ENCODE data around the gene CCNYL1. TPM values are rescaled to one million over a fixed set of nuclear protein-coding genes. Genes with fewer than 3 reads are reported as not detected.

The CCNYL1 gene
- total and polyA plus RNA-seq, 2 donors from 2014 or later: 6.7 to 14.6 TPM

DNA sequence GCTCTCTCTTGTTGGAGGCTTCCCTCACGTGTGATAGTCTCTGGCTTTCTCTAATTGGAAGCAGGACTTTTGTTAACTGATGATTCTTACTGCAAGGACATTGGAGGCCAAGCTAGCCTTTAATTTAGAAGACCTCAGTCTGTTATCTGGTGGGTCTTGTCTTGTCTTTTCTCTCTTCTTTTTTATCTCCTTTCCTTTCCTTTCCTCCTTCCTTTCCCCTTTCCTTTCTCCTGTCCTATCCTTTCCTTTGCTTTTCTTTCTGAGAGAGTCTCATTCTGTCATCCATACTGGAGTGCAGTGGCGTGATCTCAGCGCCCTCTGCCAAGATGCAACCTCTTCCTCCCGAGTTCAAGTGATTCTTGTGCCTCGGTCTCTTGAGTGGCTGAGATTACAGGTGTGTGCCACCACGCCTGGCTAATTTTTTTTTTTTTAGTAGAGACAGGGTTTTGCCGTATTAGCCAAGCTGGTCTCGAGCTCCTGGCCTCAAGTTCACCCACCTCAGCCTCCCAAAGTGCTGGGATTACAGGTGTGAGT is 18.1 kb downstream of the CCNYL1 start:
- no peak overlapping the region for H3K9ac ChIP-seq (ENCODE audit: low read length in 3 of 3)
- H3K4me1 ChIP-seq (ENCODE audit: control insufficient read depth in 2 of 3, insufficient read depth in 2 of 3, low read depth in 1 of 3, low read length in 3 of 3): peaks cover 0 to 7% (median 0%) of the 10 kb centered on the region in 3 donors
- intact Hi-C loops (cut with DNase I): no loop called here
- DNase-seq (no peak), FAIRE-seq (no peak)
- H3K27ac ChIP-seq (ENCODE audit: low read depth in 2 of 2, low read length in 2 of 2): no peak overlapping the region
- H3K4me3 ChIP-seq (ENCODE audit: low read length in 3 of 3): no peak overlapping the region
- TF ChIP-seq CTCF (IDR thresholded peaks at IDR 0.05; ENCODE audit: borderline replicate concordance, extremely low read depth, insufficient read depth): no peak
- H3K36me3 ChIP-seq (ENCODE audit: control insufficient read depth in 2 of 3, insufficient read depth in 3 of 3, low read length in 3 of 3): no peaks in the 10 kb centered on the region
- no peaks in the 10 kb centered on the region for H3K27me3 ChIP-seq (ENCODE audit: control insufficient read depth, insufficient read depth, low read length)
- H3K9me3 ChIP-seq (ENCODE audit: control insufficient read depth in 2 of 3, insufficient read depth in 1 of 3, low read length in 3 of 3): no peaks in the 10 kb centered on the region

DNA sequence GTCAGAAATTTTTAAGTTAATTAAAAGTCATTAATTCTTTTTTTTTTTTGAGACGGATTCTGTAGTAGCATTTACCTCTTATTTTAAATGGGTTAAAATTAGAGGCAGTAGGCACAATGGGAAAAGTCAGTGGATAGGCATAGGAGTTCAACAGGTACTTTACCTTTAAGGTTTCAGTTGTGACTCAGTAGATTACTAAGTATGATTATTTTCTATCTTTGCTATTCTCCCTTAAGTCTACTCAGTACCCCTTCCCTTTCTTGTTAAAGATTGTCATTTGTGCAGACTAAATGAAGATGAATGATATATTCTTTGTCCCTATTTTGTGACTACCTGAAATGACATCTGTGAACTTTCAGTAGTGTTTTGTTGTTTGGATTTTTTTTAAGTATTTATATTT is 19.7 kb downstream of the CCNYL1 start:
- H3K4me1 ChIP-seq (ENCODE audit: control insufficient read depth in 2 of 3, insufficient read depth in 2 of 3, low read depth in 1 of 3, low read length in 3 of 3): peaks cover 0 to 7% (median 0%) of the 10 kb centered on the region in 3 donors
- no peaks in the 10 kb centered on the region for H3K27me3 ChIP-seq (ENCODE audit: control insufficient read depth, insufficient read depth, low read length)
- intact Hi-C loops (cut with DNase I): no loop called here
- TF ChIP-seq CTCF (IDR thresholded peaks at IDR 0.05; ENCODE audit: borderline replicate concordance, extremely low read depth, insufficient read depth): no peak
- no peak overlapping the region for H3K4me3 ChIP-seq (ENCODE audit: low read length in 3 of 3)
- FAIRE-seq (no peak), DNase-seq (no peak)
- no peak overlapping the region for H3K9ac ChIP-seq (ENCODE audit: low read length in 3 of 3)
- no peak overlapping the region for H3K27ac ChIP-seq (ENCODE audit: low read depth in 2 of 2, low read length in 2 of 2)
- H3K36me3 ChIP-seq (ENCODE audit: control insufficient read depth in 2 of 3, insufficient read depth in 3 of 3, low read length in 3 of 3): no peaks in the 10 kb centered on the region
- no peaks in the 10 kb centered on the region for H3K9me3 ChIP-seq (ENCODE audit: control insufficient read depth in 2 of 3, insufficient read depth in 1 of 3, low read length in 3 of 3)

DNA sequence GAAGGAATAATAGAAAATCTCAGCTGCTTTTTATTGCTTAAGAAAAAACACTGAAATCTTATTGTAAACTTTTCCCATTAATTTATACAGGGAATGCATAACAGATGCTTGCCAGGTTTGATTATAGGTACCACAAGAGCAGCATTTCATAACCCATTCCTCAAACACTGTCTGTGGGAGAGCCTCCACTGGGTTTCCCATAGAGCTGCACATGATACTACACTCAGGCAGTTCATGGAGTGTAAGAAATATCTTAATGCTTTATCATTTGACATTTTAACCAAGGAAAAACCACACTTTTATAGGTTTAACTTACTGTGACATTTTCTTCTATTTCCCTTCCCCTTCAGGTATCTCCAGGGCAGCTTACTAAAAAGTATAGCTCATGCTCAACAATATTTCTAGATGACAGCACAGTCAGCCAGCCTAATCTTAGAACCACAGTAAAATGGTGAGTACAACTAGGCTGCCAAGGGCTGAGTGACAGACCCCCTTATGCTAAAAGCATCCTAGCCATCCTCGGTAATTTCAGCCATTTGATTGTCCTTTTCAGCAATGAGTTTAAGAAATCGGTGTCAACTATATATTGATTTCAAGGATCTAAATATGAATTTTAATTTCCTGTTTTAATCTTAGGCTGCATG is 22.3 kb downstream of the CCNYL1 start:
- H3K4me3 ChIP-seq (ENCODE audit: low read length in 3 of 3): peak overlapping the region in 1 of 3 donors; percentile 7
- TF ChIP-seq CTCF (IDR thresholded peaks at IDR 0.05; ENCODE audit: borderline replicate concordance, extremely low read depth, insufficient read depth): no peak
- H3K27me3 ChIP-seq (ENCODE audit: control insufficient read depth, insufficient read depth, low read length): no peaks in the 10 kb centered on the region
- H3K9me3 ChIP-seq (ENCODE audit: control insufficient read depth in 2 of 3, insufficient read depth in 1 of 3, low read length in 3 of 3): no peaks in the 10 kb centered on the region
- H3K27ac ChIP-seq (ENCODE audit: low read depth in 2 of 2, low read length in 2 of 2): peak overlapping the region in 1 of 2 donors; percentile 39
- no peak for DNase-seq
- intact Hi-C loops (cut with DNase I): no loop called here
- H3K36me3 ChIP-seq (ENCODE audit: control insufficient read depth in 2 of 3, insufficient read depth in 3 of 3, low read length in 3 of 3): no peaks in the 10 kb centered on the region
- peaks cover 0 to 7% (median 0%) of the 10 kb centered on the region in 3 donors for H3K4me1 ChIP-seq (ENCODE audit: control insufficient read depth in 2 of 3, insufficient read depth in 2 of 3, low read depth in 1 of 3, low read length in 3 of 3)
- H3K9ac ChIP-seq (ENCODE audit: low read length in 3 of 3): peak overlapping the region in 1 of 3 donors; percentile 36
- FAIRE-seq: no peak
